ENCODE data around the gene DCPS.
"Not testable (repeated sequence)": the region's sequence is repeated elsewhere in the genome, so short reads cannot be mapped to it uniquely, and the experiment has no call there.

The DCPS gene

DNA sequence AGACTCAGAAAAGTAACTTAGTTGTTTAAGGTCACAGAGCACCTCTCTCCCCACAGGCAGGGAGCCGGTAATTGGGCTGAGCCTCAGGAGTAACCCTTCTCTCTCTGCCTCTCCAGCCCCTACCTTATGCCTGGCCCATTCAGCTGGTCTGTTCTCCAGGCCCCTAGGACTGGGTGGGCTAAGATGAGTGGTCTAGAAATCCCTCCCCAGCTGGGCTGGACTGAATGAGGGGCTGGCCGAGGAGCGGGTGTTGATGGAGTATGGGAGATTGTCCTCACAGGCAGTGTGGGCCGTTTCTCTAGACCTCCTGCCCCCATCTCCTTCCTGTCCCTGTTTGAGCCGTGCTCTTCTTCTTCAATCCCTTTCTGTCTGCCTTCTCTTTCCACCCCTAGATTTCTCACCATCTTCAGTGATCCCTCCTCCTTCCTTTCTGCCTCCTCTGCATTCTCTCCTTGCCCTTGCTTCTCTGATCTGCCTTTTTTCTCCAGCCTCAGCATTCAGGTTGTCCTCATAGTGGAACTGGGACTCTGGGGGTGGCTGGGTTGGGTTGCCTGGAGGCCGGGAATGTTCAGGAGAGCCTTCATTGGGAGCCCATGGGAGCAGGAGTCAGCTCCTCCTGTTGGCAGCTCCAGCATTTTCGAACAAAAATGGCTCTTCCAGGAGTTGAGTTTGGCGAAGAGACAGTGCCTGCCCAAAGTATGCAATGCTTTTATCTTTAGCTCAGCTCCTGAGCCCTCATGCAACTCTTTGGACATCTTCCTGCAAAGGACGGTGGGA, 59.2 kb downstream of the DCPS start:
- no peak for DNase-seq (ENCODE audit: low read depth)

DNA sequence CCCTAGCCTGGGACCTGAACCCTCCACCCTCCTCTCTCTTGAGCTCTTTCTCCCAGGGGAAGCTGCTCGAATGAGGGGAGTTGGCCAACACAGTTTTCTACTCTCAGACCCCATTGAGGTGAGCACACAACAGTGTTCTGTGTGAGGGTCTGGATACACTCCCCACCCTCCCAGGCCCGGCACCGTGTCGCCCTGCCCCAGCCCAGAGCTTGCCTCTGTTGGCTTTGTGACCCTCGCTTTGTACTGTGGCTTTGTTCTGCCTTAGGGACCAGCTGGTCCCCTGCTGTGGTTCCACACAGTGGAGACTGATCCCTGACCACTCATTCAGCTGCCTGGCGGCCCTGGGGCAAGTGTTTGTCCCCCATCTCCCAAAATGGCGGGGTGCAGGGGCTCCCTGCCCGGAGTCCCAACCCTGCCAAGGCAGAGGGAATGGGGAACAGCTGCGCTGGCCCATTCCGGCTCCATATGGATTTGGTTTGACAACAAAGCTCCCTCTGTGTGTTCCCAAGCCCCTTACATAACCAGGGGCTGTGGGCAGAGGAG, 59.9 kb downstream of the DCPS start:
- no peak for DNase-seq (ENCODE audit: low read depth)

DNA sequence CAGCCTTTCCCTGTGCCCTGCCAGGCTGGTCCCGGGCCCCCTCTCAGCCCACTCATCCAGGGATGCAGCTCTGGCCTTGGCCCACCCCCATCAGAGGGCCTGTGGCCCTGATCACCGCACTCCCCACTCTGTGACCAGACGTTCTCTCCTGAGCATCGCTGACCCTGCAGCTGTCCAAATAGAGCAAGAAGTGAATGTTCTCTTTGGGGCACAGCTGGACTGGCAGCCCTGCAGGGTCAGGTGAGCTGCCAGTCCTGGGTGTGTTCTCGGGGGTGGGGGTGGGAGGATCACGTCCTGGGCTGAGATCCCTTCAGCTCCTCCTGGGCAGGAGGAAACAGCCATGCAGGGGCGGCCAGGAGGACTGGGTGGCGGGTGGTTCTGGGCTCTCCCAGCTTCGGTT, 60.9 kb downstream of the DCPS start:
- not testable (repeated sequence) for DNase-seq (ENCODE audit: low read depth)

DNA sequence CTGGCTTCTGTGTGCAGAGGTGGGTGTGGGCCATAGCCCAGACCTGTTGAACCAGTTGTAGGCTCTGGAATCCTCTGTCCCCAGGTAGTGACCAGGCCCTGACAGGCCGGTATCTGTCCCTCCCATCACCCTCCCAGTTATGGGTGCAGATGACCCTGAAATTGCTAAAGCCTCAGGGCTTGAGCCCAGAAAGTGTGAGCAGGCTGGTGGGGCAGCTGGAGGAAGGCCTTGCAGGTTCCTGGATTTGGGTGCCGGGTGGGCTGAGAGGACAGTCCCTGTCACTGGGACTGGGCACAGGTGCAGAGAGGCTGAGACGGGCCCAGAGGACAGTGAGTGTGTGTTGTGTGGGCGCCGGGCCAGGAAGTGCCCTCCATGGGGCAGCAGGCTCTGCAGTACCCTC, 61.6 kb downstream of the DCPS start:
- not testable (repeated sequence) for DNase-seq (ENCODE audit: low read depth)

DNA sequence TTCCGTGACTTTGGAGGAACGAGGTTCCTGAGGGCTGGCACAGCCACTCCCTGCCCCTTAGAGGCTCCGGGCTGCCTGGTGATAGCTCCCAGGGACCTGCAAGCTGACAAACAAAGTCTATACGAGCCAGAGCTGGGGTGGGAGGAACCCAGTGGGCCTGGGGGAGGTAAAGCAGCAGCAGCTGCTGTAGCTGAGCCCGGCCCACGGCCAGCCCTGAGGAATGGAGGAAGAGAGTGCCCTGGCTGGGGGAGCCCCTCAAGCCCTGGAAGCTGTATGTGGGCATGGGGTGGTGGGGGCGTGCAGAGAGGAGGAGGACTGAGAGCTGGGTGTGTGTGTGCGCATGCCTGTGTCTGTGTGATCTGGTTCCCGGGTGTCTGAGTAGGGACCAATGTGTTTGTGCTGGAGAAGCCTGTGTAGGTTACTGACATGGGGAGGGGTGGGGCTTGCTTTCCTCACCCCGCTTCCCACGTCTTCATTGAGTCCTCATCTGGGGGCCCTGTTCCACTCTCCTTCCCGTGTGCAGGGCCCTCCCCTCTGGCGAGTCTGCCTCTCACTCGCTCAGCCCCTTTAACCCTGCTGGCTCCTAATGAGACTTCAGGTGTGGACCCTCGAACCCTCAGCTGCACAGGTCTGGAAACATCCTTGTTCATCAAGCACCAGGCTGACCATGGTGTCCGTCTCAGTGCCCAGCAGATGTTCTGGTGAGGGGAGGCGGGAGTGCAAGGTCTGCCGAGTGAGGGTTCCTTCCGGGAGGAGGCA, 62.4 kb downstream of the DCPS start:
- no peak for DNase-seq (ENCODE audit: low read depth)

DNA sequence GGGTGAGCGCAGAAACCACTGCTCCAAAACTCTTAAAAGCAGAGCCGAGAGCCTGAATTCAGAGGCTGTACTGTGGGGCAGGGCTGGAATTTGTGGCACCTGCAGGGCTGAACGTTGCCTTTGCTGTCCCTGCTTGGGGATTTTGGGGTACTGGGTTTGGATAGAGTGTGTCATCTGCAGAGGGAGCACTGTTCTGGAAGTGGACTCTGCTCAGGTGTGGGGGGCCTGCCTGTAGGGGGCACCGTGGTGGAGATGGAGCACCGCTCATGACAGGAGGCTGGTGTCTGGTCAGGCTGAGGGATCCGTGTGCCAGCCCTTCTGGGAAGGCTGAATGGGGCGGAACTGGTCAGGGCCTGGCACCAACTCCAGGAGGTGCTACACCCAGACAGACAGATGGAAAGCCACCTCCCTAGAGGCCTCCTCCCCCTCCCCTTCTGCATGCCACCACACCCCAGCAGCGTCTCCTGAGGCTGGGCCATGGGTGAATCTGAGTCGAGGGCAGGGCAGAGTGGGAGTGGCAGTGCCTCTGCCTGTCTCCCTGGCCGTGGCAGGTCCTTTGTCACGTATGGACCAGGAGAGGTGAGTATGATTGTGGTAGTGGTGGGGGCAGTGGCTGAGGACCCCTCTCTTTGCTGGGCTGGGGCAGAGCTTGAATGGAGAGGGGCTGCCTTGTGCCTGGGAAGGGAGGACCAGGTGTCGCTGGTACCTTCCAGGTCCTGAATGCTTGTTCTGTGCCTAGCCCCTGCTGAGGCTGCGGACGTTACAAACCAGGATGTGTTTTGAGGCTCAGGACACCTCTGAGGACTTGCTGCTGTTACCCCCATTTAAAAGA, 63.2 kb downstream of the DCPS start:
- DNase-seq (ENCODE audit: low read depth), result not testable (repeated sequence)

DNA sequence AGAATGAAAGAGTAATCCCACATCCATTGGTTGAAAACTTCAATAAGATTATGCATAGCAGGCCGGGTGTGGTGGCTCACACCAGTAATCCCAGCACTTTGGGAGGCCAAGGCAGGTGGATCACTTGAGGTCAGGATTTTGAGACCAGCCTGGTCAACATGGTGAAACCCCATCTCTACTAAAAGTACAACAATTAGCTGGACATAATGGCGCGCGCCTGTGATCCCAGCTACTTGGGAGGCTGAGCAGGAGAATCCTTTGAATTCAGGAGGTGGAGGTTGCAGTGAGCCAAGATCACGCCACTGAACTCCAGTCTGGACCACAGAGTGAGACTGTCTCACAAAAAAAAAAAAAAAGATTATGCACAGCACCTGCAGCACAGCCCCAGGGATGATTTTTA, 63.9 kb downstream of the DCPS start:
- not testable (repeated sequence) for DNase-seq (ENCODE audit: low read depth)

DNA sequence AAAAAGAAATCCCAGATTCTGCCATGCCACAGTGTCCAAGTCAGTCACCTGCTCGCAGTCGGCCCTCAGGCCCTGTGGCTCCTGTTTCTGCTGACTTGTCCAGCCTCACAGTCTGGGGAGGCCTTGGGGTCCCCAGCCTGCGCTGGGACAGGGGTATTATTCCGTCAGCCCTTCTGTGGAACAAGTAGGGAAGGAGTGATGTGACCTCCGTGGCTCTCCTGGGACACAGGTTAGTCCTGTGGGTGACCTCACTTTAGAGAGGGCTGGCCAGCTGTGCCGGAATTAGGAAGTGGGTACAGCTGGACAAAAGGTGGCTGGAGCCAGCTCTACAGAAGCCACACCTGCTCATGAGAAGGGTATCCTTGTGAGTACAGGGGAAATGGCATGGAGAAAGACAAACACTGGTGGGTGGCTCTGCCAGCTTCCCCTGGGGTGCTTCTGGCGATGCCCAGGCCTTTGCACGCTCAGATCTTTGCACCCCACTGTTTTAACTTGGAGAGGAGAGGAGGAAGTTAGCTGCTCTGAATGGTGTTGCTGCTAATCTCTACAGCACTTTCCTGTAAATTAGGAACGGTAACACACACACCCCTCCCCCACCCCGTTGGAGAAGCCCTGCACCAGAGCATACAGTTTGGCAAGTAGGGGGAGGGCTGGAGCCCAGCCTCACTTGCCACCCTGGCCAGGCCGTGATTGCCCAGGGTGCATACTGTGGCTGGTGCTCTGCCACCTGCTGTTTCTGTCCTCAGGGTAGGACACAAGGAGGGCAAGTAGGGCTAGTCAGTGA, 64.7 kb downstream of the DCPS start:
- not testable (repeated sequence) for DNase-seq (ENCODE audit: low read depth)

DNA sequence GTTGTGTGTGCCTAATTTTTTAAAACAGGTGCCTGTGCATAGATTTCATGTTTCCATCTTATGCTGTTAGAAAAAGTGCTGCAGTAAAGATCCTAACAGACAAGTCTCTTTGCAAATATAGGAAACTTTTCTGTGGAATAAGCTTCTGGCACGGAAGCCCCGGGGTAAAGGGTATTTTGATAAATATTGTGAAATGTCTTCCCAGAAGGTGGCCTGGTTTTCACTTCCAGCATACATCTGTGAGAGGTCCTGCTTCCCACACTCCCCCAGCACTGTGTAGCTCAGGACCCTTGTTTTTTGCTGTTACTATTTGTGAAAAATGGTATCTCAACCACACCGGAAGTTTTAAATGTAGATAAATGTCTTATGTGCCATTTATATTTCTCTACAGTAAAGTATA, 66.2 kb downstream of the DCPS start:
- DNase-seq (ENCODE audit: low read depth), result no peak

DNA sequence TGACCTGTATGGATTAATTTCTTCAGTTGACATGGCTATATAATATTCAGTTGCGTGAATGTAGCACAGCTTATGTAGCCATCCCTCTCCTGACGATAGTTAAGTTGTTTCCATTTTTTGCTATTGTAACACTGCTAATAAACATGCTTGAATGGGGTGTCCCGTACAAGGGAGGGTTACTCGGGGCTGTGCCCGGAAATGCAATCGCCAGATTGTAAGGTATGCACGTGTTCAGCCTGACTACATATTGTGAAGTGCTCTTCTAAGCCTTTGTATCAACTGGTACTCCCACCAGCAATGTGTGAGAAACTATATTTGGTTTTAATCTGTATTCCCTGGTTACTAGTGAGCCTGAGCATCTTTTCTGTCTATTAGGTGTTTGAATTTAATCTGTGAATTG, 67.7 kb downstream of the DCPS start:
- DNase-seq (ENCODE audit: low read depth), result no peak

DNA sequence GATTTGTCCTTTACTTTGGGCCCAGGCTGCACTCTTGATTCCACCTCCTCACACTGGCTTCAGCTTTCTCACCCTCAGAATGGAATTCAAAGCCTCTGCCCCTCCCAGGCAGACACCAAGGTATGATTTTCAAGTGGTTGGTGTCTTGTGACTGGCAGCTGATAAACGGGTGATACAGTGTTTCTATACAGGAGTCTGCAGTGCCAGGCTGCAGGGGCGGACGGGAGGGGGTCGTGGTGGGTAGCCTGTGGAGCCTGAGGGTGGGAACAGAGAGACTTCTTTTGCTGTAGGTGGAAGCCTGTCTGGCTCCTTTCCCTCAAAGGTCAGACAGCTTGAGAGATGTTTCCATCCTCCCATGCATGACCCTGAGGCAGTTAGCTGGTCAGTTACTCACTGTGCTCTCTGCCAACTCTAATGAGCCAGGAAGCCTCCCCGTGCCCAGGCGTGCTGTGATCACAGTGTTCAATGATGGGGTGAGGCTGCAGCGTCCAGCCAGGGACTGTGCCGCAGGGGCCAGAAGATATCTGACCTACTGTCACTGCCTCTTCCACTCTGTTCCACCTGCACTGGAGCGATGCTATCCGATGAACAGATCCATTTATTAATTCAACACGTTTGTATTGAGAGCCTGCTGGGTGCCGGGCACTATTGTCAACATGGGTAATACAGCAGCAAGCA, 69.7 kb downstream of the DCPS start:
- DNase-seq (ENCODE audit: low read depth), result not testable (repeated sequence)

DNA sequence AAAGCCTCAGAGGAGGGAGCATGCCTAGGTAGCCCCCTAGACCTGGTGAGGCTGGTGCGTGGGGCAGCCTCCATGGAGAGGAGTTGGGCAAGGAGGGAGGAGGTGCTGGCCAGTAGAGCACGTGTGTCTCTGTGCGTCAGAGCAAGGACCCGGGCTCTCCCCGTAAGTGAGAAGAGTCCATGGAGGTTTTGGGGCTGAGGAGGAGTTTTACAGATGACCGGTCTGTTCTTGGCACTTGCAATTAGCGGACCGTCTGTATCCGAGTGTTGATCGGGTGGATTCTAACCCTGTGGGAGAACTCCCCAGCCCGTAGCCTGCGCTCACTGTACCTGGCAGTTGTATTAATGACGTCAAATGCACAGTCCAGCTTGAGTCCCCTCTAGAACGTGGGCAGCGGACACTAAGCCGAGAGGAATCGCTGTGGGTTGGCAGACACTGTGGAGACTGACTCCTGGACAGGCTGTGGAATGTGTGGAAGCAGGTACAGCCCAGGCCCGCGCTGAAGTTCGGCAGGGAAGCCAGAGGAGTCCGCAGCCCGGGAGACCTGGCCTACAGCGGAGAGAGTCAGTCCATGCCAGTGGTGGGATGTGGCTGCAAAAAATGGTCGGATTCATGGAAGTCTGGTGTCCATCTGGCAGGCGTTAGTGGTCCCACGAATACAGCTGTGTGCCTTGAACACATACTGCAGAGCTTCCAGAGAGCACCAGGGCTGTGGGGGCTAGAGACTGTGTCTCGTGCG, 70.9 kb downstream of the DCPS start:
- not testable (repeated sequence) for DNase-seq (ENCODE audit: low read depth)

DNA sequence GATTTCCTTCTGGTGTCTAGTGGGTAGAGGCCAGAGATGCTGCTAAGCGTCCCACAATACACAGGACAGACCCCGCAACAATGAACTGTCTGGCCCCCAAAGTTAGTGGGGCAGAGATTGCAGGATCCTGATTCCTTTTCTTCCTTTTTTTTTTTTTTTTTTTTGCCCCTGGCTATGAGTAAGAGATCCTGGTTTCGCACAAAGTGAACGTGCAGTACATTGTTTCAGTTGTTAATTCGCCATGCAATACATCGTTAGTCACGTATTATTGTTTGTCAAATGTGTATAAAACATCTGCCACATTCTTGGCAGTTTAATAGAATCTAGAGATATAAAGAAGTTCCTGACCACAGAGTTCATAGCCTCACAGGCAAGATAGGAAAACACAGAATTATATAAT, 71.9 kb downstream of the DCPS start:
- no peak for DNase-seq (ENCODE audit: low read depth)

DNA sequence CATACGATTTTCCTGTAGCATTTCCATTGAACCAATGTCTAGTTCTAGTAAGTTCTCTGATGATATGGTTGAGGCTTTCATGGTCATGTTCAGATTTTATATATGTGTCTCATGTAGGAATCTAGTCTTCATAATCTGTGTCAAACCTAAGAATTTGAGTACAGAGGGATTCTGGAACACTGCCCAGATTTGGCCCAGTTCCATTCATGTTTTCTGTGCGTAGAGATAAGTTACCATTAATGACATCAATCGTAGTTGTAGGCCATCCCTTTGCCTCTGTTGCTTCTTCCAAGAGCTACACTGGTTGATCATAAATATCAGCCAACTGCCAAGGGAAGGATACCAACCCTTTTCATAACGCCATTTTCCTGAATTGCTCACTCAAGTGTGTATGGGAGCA, 74.9 kb downstream of the DCPS start:
- DNase-seq (ENCODE audit: low read depth), result no peak

DNA sequence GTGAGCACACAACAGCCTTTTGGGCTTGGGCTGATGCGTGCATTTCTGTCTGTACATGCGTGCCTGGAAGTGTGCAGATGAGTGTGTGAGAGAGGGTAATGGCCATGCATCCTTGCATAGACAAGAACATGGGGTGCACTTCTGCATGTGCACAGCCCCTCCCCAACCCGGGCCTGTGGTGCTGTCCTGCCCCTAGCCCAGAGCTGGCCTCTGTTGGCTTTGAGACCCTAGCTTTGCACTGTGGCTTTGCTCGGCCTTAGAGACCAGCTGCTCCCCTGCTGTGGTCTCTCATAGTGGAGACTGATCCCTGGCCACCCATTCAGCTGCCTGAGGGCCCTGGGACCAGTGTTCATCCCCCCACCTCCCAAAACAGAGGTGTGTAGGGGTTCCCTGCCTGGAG, 77.0 kb downstream of the DCPS start:
- no peak for DNase-seq (ENCODE audit: low read depth)

DNA sequence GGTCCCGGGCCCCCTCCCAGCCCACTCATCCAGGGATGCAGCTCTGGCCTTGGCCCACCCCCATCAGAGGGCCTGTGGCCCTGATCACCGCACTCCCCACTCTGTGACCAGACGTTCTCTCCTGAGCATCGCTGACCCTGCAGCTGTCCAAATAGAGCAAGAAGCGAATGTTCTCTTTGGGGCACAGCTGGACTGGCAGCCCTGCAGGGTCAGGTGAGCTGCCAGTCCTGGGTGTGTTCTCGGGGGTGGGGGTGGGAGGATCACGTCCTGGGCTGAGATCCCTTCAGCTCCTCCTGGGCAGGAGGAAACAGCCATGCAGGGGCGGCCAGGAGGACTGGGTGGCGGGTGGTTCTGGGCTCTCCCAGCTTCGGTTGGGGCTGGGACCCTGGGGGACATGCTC, 78.1 kb downstream of the DCPS start:
- not testable (repeated sequence) for DNase-seq (ENCODE audit: low read depth)

DNA sequence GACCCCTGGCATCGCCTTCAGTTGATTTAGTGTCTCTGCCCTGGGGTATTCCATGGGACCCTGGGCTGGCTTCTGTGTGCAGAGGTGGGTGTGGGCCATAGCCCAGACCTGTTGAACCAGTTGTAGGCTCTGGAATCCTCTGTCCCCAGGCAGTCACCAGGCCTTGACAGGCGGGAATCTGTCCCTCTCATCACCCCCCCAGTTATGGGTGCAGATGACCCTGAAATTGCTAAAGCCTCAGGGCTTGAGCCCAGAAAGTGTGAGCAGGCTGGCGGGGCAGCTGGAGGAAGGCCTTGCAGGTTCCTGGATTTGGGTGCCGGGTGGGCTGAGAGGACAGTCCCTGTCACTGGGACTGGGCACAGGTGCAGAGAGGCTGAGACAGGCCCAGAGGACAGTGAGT, 78.8 kb downstream of the DCPS start:
- DNase-seq (ENCODE audit: low read depth), result not testable (repeated sequence)

DNA sequence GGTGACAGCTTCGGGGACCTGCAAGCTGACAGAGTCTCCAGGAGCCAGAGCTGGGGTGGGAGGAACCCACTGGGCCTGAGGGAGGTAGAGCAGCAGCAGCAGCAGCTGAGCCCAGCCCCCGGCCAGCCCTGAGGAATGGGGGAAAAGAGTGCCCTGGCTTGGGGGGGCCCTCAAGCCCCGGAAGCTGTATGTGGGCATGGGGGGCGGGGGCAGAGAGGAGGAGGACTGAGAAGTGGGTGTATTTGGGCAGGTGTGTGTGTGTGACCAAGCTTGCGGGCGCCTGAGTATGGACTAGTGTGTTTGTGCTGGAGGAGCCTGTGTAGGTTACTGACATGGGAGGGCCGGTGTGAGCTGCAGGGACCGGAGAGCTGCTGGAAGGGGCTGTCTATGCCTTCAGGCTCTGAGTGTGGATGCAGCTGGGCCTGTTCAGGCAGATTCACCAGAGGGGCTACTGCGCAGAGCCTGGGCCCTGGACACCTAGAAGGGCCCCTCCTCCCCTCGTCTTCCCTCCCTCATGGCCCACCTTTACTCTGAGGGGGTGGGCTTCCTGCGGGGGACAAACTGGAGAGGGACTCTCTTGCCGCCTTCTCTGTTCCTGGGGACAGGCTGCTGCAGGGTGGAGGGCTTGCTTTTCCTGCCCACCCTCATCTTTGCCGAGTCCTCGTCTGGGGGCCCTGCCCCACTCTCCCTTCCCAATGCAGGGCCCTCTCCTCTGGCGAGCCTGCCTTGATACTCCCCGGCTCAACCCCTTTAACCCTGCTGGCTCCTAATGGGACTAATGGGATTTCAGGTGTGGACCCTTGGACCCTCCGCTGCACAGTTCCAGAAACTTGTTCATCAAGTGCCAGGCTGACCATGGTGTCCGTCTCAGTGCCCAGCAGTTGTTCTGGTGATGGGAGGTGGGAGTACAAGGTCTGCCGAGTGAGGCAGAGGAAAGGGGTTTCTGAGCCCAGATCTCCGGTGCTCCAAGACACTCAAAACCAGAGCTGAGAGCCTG, 79.8 kb downstream of the DCPS start:
- DNase-seq (ENCODE audit: low read depth), result no peak

Measured in fibroblast of gingiva (primary cell).